Transverse colon (tissue), 4 donors: ENCODE results near the gene CNTNAP2. TPM values are rescaled to one million over a fixed set of nuclear protein-coding genes. Genes with fewer than 3 reads are reported as not detected.

Experiments
- DNase-seq: peaks from one replicate; pipeline ENCODE4 v3.0.0-alpha.2; 2019
- H3K27ac ChIP-seq, 4 donors: fragments of 200-600 bp; sonication (generic); 2 replicates each; pipeline ENCODE4 v1.5.1; 2016 to 2018; ENCODE audit warnings: inconsistent platforms in 4 of 4
- H3K27me3 ChIP-seq: fragments of 200-600 bp; sonication (generic); 2 replicates; pipeline ENCODE4 v1.5.1; 2017; ENCODE audit warnings: inconsistent platforms
- H3K36me3 ChIP-seq, 4 donors: fragments of 200-600 bp; sonication (generic); 2 replicates each; pipeline ENCODE4 v1.5.1; 2017 to 2019; ENCODE audit warnings: inconsistent platforms in 4 of 4
- H3K4me1 ChIP-seq, 4 donors: fragments of 200-600 bp; sonication (generic); 2 replicates each; pipeline ENCODE4 v1.5.1; 2017 to 2020; ENCODE audit warnings: inconsistent platforms in 4 of 4
- H3K4me3 ChIP-seq, 4 donors: fragments of 200-600 bp; sonication (generic); 1 replicate in 1 of 4; 2 replicates in 3 of 4; pipeline versions ENCODE4 v1.5.1 to v1.6.1; 2017 to 2019; ENCODE audit warnings: inconsistent platforms in 4 of 4
- H3K9me3 ChIP-seq, 2 donors: fragments of 200-600 bp; sonication (generic); 2 replicates each; pipeline ENCODE4 v1.5.1; 2017 to 2019; ENCODE audit warnings: inconsistent platforms in 2 of 2
- EP300 ChIP-seq: sonication (generic); formaldehyde crosslinking; IDR thresholded peaks from one replicate; pipeline ENCODE4 v1.6.1; 2017; ENCODE audit warnings: antibody characterized with exemption, low read depth
- POLR2A ChIP-seq: fragments of 450-650 bp; IDR thresholded peaks from one replicate; pipeline ENCODE4 v1.6.1; 2016; ENCODE audit warnings: antibody characterized with exemption, mild to moderate bottlenecking, moderate library complexity
- POLR2AphosphoS5 ChIP-seq, 3 donors: sonication (generic); formaldehyde crosslinking; IDR thresholded peaks; one replicate each; pipeline ENCODE4 v1.6.1; 2016; ENCODE audit warnings: antibody characterized with exemption in 3 of 3
- WGBS, 2 donors: methylation state at CpG; one replicate each; pipeline ENCODE4 v1.1.5; 2018; ENCODE audit warnings: low coverage in 1 of 2; 5-methylcytosine and 5-hydroxymethylcytosine counted together
- in situ Hi-C, 4 donors: fragments of 200-750 bp; cut with MboI; loops; one replicate each; pipeline versions ENCODE4 v1.15.0 to v1.15.1; 2017; ENCODE audit warnings: low sequenced_read_pairs in 3 of 4, low pct_ligation_motif_present in 1 of 4, low pct_unique_long_range_greater_than_20kb in 1 of 4
- intact Hi-C: fragments of 100-400 bp; cut with DNase I; formaldehyde crosslinking; loops from one replicate; pipeline ENCODE4 v1.15.1; 2023; ENCODE audit warnings: low total_unique reads
- total RNA-seq, 4 donors: library from RNA; depleted of rRNA; stranded (reverse); fragments of >200 nt; gene quantifications; one replicate each; pipeline ENCODE4 v1.1.0, GENCODE V29; 2016
- TF ChIP-seq, protein P1 (sequence below), 5 experiments: fragments of 200-600 bp in 3 of 5; fragments of 450-650 bp in 2 of 5; sonication (generic) in 3 of 5; IDR thresholded peaks; 1 replicate in 2 of 5; 2 replicates in 3 of 5; pipeline ENCODE4 v1.5.1; 2016 to 2017; ENCODE audit warnings: antibody characterized with exemption in 5 of 5, inconsistent platforms in 3 of 5, mild to moderate bottlenecking in 2 of 5, moderate library complexity in 1 of 5

CNTNAP2 gene
- total RNA-seq, 4 donors from 2014 or later: 0.60 to 2.9 (median 2.4) TPM

DNA sequence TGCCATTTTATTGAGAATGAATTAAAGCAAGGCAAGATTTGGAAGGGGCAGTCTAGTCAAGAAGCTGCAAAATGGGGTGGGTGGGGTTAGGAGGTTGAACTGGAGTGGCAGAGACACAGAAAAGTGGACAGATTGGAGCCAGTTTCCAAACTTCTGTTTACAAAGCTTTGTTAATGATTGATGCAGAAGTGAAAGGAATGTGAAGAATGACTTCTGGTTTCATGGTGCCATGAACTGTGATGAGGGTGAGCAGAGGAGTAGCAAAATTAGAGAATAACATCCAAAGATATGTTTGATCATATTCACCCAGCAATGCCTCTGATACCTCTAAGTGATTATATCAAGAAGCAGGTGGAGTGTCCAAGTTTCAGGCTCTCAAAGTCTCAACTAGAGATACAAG lies 1356.0 kb downstream of the CNTNAP2 start:
- H3K36me3 ChIP-seq: no peaks in the 10 kb centered on the region
- H3K4me3 ChIP-seq: no peak overlapping the region
- intact Hi-C loops: no loop called here
- no peak overlapping the region for H3K27ac ChIP-seq
- H3K27me3 ChIP-seq: no peaks in the 10 kb centered on the region
- no peak for DNase-seq
- H3K4me1 ChIP-seq: no peaks in the 10 kb centered on the region
- TF ChIP-seq POLR2A: no peak
- no peak for TF ChIP-seq POLR2AphosphoS5 (IDR thresholded peaks at IDR 0.05)
- no peaks in the 10 kb centered on the region for H3K9me3 ChIP-seq
- in situ Hi-C loops: no loop called here

DNA sequence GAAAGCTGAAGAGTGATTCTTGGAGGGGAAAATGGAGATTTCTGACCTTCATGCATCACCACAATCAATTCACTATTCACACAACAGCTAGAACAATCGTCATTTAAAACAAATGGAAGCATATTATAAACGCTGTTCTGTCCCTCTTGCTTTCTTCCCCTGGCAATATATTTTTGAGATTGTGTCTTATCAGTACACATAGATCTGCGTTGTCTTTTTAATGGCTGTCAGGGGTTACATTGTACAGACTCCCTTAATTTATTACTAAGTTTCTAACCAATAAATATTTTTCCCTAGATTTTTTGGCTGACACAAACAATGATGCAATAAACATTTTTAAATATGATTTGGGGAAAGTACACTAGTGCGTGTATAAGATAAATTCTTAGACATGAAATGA lies 1358.3 kb downstream of the CNTNAP2 start:
- 20 to 42% methylated on average over 3 to 4 of the region's 4 CpGs for WGBS, 2 donors
- TF ChIP-seq POLR2A: no peak
- TF ChIP-seq POLR2AphosphoS5 (IDR thresholded peaks at IDR 0.05): no peak
- TF ChIP-seq EP300: no peak
- TF ChIP-seq, protein P1, sequence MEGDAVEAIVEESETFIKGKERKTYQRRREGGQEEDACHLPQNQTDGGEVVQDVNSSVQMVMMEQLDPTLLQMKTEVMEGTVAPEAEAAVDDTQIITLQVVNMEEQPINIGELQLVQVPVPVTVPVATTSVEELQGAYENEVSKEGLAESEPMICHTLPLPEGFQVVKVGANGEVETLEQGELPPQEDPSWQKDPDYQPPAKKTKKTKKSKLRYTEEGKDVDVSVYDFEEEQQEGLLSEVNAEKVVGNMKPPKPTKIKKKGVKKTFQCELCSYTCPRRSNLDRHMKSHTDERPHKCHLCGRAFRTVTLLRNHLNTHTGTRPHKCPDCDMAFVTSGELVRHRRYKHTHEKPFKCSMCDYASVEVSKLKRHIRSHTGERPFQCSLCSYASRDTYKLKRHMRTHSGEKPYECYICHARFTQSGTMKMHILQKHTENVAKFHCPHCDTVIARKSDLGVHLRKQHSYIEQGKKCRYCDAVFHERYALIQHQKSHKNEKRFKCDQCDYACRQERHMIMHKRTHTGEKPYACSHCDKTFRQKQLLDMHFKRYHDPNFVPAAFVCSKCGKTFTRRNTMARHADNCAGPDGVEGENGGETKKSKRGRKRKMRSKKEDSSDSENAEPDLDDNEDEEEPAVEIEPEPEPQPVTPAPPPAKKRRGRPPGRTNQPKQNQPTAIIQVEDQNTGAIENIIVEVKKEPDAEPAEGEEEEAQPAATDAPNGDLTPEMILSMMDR (IDR thresholded peaks at IDR 0.05): no peak
- no peak for DNase-seq

DNA sequence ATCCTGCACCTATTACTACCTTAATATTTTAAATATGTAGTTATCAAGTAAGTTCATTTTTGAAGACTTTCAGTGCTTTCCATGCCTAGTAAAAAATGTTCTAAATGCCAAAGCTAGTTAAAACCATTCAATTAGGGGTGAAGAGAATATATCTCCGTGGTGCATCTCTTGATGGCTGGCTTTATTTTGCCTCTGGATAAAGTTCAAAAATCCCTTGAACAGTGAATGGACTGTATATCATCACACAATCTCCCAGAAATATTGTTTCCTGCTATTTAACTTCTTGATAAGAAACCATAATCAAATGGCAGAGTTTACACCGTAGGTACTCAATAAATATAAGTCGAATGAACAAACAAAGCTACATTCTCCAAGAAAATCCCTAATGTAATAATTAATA lies 1360.9 kb downstream of the CNTNAP2 start:
- H3K36me3 ChIP-seq: no peaks in the 10 kb centered on the region
- TF ChIP-seq POLR2A: no peak
- no peak for TF ChIP-seq EP300
- no peak for TF ChIP-seq POLR2AphosphoS5 (IDR thresholded peaks at IDR 0.05)
- TF ChIP-seq, protein P1 (IDR thresholded peaks at IDR 0.05): no peak
- H3K9me3 ChIP-seq: no peaks in the 10 kb centered on the region
- intact Hi-C loops: no loop called here
- H3K27me3 ChIP-seq: no peaks in the 10 kb centered on the region
- DNase-seq: no peak
- in situ Hi-C loops: no loop called here
- H3K4me3 ChIP-seq: no peak overlapping the region
- no peaks in the 10 kb centered on the region for H3K4me1 ChIP-seq
- 72 to 74% methylated on average over 3 of the region's 3 CpGs for WGBS, 2 donors
- H3K27ac ChIP-seq: no peak overlapping the region

More for the DNA sequence above, 1358.3 kb downstream of the CNTNAP2 start:
- Histone ChIP-seq H3K27me3 (no peaks in the 10 kb centered on the region), H3K4me1 (no peaks in the 10 kb centered on the region), H3K4me3 (no peak overlapping the region), H3K27ac (no peak overlapping the region), H3K9me3 (no peaks in the 10 kb centered on the region), H3K36me3 (no peaks in the 10 kb centered on the region)
- in situ Hi-C loops: no loop called here
- intact Hi-C loops: no loop called here

DNA sequence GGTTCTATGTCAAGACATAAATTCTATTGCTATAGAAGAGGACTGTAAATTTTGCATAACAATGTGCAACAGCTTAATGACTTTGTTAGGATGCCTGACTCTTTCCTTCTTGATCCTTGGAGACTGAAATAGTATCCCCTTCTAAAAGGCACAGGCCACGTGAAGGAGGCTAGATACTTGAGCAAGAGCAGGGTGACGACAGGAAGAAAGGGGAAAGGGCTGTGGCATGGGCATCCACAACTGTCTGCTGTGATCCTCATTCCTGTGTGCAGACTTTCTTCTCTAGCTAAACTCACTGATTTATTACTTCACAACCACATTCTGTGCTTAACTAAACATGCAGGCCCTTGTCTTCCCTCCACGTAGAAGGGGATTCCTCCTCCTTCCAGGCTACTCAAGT lies 1362.2 kb downstream of the CNTNAP2 start:
- Histone ChIP-seq H3K4me1 (no peaks in the 10 kb centered on the region), H3K27me3 (no peaks in the 10 kb centered on the region), H3K27ac (no peak overlapping the region), H3K4me3 (no peak overlapping the region), H3K9me3 (no peaks in the 10 kb centered on the region), H3K36me3 (no peaks in the 10 kb centered on the region)
- no peak for DNase-seq
- 10 to 19% methylated on average over 3 of the region's 3 CpGs for WGBS, 2 donors
- intact Hi-C loops (no loop called here), in situ Hi-C loops (no loop called here)
- TF ChIP-seq, protein P1 (IDR thresholded peaks at IDR 0.05): no peak
- no peak for TF ChIP-seq POLR2A
- TF ChIP-seq POLR2AphosphoS5 (IDR thresholded peaks at IDR 0.05): no peak
- no peak for TF ChIP-seq EP300

DNA sequence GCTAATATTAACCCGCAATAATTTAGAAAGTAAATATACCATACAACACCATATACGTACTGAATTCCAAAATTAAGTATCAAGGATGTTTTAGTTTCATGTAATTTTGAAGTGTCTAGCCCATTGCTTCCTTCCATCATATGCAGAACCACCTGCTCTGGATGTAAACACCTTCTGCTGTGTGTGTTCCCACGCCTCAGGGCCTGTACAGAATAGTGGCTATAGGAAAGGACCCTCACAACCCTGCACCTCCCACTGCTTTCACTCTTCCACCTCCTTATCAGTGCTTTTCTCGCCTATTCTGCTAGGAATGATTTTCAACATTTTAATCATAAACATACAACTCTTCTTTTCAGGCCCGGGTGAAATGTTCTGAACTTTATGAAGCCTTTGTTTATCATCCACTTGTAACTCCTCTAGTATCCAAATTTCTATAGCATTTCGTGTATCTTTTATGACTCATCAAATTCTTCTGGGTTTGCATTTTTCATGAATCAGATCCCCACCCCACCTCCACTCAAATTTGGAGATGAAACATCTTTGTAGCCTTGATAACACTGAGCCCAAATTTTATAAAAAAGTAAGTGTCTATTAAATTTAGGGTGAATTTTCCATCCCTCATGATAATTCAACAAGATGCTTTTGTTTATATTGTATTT lies 1367.2 kb downstream of the CNTNAP2 start:
- intact Hi-C loops: no loop called here
- in situ Hi-C loops: no loop called here

More for the DNA sequence above, 1367.2 kb downstream of the CNTNAP2 start:
- no peak for DNase-seq
- Histone ChIP-seq H3K27me3 (no peaks in the 10 kb centered on the region), H3K36me3 (no peaks in the 10 kb centered on the region), H3K27ac (no peak overlapping the region), H3K4me3 (no peak overlapping the region), H3K4me1 (no peaks in the 10 kb centered on the region), H3K9me3 (no peaks in the 10 kb centered on the region)
- WGBS, 2 donors: 59 to 63% methylated on average over 6 of the region's 6 CpGs
- no peak for TF ChIP-seq POLR2A
- no peak for TF ChIP-seq POLR2AphosphoS5 (IDR thresholded peaks at IDR 0.05)
- TF ChIP-seq EP300: no peak
- TF ChIP-seq, protein P1 (IDR thresholded peaks at IDR 0.05): no peak
